Astrocyte (in vitro differentiated cells and primary cell): Measurements from ENCODE around the gene LOXHD1.

Experiments
- EZH2 ChIP-seq: IDR thresholded peaks from 2 replicates; pipeline ENCODE4 v1.6.1; 2012; ENCODE audit warnings: mild to moderate bottlenecking, low read length, inconsistent platforms; ENCODE audit not compliant: insufficient read depth
- TF ChIP-seq, protein P1 (sequence below): IDR thresholded peaks from 2 replicates; pipeline ENCODE4 v1.5.1; 2011; ENCODE audit warnings: low read depth, mild to moderate bottlenecking, inconsistent platforms, low read length, moderate library complexity; ENCODE audit not compliant: insufficient read depth

GRCh38 chr18:46578987-46579386 is 78.0 kb downstream of the LOXHD1 start:
- TF ChIP-seq, protein P1, sequence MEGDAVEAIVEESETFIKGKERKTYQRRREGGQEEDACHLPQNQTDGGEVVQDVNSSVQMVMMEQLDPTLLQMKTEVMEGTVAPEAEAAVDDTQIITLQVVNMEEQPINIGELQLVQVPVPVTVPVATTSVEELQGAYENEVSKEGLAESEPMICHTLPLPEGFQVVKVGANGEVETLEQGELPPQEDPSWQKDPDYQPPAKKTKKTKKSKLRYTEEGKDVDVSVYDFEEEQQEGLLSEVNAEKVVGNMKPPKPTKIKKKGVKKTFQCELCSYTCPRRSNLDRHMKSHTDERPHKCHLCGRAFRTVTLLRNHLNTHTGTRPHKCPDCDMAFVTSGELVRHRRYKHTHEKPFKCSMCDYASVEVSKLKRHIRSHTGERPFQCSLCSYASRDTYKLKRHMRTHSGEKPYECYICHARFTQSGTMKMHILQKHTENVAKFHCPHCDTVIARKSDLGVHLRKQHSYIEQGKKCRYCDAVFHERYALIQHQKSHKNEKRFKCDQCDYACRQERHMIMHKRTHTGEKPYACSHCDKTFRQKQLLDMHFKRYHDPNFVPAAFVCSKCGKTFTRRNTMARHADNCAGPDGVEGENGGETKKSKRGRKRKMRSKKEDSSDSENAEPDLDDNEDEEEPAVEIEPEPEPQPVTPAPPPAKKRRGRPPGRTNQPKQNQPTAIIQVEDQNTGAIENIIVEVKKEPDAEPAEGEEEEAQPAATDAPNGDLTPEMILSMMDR, result no peak
- TF ChIP-seq EZH2, result no peak
